ENCODE results near the gene HGS.

Gene HGS

DNA sequence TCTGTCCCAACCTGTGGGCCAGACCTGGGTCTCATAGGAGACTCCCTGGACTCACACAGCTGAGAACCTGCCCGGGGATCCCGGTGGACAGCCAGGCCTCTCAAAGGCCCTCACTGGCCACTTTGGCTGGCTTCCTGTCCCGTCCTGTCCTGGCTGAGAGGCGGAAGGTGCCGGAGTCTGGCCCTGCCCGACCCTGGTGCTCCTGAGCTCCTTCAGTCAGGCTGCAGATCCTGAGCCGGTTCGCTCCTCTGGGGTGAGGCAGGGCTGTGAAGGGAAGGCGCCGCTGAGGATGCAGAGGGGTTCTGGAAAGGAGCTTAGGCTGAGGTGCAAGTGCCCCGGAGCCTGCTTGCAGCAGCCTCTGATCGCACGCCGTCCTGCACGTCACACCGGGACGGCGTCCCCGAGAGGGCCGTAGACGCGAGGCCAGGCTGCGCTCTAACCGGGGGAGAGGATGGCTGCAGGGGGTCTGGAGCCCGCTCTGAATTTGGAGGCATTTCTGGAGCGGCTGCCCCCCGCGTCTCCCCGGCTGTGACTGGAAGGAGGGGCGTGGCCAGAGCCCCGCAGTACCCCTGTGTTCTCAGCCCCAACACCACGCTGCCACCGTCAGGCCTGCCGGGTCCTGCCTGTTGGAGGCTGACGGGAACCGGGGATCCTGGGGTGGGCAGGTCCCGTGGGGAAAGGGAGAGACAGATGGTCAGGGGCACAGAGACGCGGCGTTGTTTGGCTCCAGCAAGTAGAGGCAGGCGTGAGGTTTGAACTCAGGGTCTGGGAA is 4.1 kb downstream of the HGS start:
- DNase-seq = no peak

DNA sequence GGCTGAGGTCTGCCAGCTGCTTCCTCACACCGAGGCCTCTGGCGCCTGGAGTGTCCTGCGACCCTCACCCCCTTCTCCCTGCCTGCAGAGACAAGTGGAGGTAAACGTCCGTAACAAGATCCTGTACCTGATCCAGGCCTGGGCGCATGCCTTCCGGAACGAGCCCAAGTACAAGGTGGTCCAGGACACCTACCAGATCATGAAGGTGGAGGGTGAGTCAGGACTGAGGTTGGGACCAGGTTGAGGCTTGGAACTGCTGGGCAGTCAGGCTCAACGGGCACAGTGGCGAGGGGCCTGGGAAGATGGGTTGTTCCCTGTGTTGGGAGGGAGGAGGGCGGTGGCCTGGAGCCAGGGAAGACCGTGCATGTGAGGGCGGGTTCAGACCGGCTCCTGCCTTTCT is 4.8 kb downstream of the HGS start:
- DNase-seq = no peak

DNA sequence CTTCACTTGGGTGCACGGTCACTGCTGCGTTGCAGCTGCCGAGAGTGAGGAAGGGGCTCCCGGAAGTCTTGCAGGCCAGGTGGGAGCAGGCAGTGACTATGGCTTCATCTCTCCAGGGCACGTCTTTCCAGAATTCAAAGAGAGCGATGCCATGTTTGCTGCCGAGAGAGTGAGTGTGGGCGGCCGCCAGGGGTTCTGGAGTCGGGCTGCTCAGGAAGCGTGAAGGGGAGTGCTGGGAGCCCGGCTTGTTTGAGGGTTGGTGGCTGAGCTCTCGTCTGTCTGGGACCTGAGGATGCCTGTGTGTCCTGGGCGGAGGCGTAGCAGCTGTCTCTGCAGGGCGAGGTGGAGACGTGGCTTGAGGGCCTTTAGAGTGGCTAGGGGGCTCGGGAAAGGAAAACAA is 6.3 kb downstream of the HGS start:
- no peak for DNase-seq

DNA sequence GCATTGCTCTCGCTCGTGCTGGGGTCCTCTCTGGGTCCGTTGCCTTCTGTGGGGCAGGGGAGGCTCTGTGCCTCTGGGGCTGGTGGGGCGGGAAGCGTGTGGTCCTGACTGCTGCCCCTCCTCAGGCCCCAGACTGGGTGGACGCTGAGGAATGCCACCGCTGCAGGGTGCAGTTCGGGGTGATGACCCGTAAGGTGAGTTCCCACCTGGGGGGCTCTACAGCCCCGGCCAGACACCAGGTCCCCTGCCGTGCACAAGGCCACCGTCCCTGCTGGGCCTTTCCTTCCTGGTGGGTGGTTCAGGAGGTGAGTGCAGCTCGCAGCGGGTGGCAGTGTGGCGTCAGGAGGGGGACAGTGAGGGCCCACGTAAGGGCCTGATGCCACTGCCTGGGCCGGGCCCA is 6.7 kb downstream of the HGS start:
- no peak for DNase-seq

DNA sequence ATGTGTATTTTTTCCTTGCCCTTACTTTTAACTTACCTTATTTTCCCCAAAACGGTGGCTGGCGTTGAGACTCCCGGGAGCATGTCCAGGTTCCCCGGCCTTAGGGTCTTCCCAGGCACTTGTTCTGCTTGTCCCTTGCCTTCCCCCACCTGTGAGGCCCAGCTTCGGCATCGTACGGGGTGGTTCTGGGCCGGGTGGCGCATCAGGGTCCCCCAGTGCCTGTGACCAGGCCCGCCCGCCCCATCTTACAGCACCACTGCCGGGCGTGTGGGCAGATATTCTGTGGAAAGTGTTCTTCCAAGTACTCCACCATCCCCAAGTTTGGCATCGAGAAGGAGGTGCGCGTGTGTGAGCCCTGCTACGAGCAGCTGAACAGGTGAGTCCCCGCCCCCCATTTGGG is 7.4 kb downstream of the HGS start:
- no peak for DNase-seq

DNA sequence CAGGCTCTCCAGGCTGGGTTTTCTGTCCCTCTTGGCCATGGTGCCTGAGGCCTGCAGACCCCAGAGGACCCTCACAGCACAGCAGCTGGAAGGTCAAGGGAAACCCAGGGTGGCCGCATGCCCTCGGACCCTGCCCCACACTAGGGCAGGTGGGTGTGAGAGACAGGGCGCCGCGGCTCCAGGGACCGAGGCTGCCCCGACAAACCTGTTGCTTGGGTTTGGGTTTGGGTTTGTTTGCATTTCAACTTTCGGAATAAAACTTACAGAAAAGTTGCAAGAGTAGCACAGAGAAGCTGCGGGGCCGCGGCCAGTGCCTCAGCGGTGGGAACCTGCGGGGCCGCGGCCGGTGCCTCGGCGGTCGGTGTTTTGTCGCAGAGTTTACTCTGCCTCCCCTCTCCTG is 7.8 kb downstream of the HGS start:
- DNase-seq = no peak

DNA sequence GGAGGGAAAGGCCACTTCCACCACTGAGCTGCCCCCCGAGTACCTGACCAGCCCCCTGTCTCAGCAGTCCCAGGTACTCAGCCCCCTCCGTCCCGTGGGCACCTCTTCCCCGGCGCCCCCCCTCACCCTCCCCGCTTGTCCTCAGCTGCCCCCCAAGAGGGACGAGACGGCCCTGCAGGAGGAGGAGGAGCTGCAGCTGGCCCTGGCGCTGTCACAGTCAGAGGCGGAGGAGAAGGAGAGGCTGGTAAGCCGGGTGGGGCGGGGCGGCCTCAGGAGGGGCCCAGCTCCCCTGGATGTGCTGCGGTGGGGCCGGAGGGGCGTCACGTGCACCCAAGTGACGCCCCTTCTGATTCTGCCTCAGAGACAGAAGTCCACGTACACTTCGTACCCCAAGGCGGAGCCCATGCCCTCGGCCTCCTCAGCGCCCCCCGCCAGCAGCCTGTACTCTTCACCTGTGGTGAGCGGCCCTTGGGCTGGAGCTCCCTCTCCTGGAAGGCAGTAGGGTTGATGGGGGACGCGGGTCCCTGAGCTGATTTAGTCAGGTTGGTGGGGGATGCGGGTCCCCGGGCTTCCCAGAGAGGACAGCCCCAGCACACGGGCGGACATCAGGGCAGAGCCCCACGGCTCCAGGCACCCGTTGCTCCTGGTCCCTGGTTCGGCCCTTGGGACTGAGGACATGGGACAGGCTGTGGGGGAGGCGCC is 9.8 kb downstream of the HGS start:
- no peak for DNase-seq

DNA sequence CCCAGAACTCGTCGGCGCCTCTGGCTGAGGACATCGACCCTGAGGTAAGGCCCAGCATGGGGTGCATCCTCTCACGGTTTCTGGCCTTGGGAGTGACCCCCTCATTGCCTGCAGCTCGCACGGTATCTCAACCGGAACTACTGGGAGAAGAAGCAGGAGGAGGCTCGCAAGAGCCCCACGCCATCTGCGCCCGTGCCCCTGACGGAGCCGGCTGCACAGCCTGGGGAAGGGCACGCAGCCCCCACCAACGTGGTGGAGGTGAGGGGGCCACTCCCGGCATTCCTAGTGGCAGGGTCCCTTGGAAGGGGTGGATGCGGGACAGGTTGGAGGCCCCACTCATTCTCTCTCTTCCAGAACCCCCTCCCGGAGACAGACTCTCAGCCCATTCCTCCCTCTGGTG is 11.0 kb downstream of the HGS start:
- no peak for DNase-seq

DNA sequence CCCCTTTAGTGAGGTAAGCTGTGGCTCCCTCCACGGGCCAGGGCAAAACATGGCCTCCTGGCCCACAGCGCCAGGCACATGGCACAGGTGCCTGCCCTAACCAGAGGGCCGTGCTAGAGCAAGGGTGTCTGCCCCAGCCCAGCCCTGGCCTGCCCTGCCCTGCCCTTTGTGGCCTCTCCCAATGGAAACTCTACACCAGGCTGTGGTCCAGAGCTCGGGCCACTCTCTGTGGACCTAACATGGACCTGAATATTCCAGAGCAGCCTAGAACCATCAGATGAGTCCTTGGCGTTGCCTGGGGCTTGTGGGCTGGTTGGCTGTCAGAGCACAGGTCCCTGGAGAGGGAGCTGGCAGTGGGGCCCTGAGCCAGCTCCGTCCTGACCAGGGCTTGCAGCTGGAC is 11.4 kb downstream of the HGS start:
- no peak for DNase-seq

DNA sequence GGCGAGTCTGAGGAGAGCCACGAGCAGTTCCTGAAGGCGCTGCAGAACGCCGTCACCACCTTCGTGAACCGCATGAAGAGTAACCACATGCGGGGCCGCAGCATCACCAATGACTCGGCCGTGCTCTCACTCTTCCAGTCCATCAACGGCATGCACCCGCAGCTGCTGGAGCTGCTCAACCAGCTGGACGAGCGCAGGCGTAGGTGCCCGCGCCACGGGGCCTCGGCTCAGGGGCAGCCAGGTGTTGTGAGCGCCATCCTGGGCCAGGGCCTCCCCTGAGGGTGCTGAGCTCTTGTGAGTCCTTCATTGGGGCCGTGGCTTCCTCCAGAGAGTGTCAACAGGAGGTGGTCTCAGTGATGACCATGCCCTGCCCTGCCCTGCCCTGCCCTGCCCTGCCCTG is 12.0 kb downstream of the HGS start:
- no peak for DNase-seq

DNA sequence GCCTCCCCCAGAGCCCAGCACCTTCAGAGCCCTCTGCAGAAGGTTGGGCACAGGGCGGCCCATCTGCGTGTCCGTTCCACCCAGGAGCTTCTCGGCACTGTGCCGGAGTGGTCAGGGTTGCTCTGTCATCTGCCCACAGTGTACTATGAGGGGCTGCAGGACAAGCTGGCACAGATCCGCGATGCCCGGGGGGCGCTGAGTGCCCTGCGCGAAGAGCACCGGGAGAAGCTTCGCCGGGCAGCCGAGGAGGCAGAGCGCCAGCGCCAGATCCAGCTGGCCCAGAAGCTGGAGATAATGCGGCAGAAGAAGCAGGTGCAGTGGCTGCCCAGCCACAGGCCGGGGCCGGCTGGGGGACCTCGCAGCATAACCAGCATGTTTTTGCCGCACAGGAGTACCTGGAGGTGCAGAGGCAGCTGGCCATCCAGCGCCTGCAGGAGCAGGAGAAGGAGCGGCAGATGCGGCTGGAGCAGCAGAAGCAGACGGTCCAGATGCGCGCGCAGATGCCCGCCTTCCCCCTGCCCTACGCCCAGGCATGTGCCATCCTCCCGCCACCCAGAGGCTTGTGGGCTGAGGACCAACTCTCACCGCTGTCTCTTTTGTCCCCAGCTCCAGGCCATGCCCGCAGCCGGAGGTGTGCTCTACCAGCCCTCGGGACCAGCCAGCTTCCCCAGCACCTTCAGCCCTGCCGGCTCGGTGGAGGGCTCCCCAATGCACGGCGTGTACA is 12.6 kb downstream of the HGS start:
- no peak for DNase-seq

DNA sequence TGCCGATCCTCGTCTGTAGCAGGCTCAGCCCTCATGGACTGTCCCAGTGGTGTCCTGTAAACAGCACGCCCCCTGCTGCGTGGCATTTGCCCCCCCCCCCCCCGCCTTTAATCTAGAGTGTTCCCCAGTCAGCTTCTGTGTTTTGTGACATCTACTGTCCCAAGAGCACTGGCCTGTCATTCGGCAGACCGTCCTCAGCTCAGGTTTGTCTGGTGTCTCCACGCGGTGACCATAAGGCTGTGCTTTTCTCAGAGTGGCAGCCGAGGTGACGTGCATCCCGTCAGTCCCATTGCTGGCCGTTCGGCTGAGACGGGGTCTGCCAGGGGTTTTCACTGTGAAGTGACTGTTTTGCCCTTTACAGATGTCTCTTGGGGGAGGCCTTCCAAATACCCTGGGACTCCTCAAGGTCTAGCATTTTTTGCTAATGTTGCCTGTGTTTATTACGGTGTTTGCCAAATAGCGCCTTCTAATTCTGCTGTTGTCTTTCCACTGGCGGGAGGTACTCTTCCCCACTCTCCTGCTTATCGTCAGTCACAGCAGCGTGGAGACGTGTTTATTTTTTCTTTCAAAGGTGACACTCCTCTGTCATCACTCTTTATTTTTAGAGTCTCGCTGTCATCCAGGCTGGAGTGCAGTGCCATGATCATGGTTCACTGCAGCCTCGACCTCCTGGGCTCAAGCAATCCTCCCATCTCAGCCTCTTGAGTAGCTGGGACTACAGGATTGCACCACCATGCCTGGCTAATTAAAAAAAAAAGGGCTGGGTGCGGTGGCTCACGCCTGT is 13.6 kb downstream of the HGS start:
- DNase-seq = no peak

DNA sequence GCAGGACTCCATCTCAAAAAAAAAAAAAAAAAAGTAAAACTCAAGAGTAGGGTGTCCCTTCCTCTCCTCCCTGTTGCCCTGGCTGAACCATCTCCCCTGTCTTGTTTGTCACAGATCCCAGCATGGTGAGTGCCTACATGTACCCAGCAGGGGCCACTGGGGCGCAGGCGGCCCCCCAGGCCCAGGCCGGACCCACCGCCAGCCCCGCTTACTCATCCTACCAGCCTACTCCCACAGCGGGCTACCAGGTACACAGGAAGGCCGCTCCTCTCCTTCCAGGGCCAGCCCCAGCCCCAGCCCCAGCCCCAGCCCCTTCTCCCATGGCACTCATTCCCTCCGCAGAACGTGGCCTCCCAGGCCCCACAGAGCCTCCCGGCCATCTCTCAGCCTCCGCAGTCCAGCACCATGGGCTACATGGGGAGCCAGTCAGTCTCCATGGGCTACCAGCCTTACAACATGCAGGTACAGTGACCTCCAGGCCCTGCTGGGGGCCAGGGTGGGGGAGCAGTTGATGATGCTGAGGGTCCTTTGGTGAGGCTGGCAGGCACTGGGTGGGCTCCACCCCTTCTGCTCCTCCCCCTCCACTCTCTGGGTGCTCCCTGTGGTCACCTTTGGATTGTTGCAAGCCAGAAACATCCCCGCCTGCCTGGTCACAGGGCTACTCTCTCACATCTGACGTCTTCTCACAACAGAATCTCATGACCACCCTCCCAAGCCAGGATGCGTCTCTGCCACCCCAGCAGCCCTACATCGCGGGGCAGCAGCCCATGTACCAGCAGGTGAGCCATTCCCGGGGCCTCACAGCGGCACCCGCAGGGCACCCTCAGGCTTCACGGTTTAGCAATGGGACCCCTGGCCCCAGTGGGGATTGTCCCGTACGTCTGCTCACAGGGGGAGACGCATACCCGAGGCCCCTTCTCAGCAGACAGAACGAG is 16.8 kb downstream of the HGS start:
- no peak for DNase-seq

DNA sequence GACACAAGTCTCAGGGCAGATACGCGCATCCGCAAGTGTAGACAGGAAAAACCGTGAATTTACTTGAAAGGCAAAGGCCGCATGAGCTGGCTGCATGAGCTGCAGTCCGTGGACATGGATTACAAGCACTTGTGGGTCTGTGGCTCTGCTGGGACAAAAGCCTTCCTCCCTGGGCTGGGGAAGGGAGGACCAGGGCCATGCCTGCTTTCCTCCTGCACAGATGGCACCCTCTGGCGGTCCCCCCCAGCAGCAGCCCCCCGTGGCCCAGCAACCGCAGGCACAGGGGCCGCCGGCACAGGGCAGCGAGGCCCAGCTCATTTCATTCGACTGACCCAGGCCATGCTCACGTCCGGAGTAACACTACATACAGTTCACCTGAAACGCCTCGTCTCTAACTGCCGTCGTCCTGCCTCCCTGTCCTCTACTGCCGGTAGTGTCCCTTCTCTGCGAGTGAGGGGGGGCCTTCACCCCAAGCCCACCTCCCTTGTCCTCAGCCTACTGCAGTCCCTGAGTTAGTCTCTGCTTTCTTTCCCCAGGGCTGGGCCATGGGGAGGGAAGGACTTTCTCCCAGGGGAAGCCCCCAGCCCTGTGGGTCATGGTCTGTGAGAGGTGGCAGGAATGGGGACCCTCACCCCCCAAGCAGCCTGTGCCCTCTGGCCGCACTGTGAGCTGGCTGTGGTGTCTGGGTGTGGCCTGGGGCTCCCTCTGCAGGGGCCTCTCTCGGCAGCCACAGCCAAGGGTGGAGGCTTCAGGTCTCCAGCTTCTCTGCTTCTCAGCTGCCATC is 17.7 kb downstream of the HGS start:
- DNase-seq = no peak

DNA sequence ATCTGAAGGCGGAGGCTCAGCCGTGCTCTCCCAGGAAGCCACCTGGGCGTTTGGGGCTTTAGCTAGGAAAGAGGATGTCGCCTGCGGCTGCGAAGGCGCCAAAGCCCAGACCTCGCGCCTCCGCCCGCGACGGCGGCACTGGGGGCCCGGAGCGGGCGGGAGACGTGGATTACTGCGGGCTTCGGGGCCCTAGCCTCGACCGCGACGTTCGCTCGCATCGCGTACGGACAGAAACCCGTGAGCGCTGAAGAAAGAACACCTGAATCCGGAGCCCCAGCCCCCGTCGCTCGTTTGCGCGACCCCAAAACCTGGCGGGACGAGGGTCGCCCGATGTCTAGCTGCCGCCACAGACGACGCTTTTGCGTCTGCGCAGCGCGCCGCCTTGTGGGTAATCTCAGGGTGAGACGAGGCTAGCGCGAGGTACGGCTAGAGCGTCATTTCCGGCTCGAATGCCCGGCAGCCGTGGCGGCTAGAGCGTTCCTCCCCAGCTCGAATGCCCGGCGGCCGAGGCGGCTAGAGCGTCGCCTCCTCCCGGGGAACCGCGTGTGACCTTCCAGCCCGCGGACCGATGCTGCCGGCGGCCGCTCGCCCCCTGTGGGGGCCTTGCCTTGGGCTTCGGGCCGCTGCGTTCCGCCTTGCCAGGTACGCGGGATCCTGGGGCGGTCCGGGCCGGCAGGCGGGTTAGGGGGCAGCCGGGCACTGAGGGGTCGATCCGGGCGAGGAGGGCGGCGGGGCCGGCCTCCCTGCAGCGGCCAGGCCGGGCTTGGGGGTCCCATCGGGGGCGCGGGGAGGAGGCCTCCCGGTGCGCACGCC is 19.3 kb downstream of the HGS start, which contains the start of gene MRPL12:
Gene MRPL12, plus strand, starts transcription at position 434 of the 813 bp plus-strand sequence. Its CDS starts 135 bp downstream, at position 569.
- peak; percentile 88 for DNase-seq

DNA sequence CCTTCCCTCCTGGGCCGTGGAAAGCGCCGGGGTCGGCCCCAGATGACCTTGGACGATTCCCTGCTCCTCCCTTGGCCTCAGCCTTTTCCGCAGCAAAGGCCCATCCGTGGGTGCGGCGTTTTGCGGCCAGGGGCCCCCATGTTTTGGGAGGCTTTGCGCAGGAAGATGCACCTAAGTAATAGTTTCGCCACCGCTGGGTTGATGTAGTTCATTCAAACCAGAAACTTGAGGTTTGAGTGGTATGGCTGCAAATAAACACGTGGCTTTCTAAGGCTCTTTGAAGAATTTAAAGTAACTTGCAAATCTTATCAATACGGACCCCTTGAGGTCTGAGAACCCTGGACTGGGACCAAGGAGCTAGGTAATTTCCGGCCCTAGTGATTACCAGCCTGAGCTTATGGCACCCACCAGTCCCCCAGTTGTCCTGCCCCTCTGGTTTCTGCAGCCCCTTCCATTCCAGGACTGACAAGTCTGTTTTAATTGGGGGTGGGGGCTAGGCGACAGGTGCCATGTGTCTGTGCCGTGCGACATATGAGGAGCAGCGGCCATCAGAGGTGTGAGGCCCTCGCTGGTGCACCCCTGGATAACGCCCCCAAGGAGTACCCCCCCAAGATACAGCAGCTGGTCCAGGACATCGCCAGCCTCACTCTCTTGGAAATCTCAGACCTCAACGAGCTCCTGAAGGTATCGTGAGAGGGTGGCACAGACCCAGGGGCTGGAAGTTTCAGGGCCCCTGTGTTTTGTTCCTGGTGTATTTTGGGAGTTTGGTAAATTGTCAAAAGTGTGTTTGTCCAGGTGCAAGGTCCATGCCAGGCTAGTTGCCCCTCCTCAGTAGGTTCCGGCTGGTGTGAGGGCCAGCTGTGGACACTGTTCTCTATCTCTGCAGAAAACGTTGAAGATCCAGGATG is 20.2 kb downstream of the HGS start:
- no peak for DNase-seq

DNA sequence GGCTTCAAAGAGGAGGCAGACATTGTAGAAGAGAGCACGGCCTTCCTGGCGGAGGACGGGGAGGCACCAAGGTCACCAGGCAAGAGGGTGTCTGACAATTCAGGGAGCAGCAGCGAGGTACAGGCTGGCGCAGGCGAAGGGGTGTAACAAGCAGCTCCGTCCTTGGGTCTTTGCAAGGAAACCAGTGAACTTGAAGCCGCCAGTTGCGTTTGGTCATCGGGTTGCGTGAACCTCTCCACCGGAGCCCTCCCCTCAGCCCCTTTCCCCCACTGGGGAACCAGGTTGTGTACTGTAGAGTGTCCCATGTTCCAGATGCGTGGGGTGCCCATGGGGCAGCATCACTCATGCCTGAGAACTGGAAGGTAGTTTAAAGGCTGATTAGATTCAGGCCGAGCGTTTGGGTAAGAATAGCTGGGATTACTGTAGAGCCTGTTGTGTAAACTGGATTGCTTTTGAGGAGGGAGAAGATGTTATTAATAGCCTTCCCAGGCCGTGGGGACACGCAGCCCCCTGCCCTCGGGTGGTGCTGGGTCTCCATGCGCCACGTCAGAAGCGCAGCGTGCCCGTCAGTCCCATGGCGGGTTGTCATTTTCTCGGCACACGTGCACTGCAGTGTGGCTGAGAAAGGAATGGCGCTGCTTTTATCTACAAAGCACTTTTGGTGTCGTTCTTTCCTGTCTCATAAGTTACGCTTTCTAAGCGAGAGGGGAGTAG is 21.9 kb downstream of the HGS start:
- DNase-seq = no peak

DNA sequence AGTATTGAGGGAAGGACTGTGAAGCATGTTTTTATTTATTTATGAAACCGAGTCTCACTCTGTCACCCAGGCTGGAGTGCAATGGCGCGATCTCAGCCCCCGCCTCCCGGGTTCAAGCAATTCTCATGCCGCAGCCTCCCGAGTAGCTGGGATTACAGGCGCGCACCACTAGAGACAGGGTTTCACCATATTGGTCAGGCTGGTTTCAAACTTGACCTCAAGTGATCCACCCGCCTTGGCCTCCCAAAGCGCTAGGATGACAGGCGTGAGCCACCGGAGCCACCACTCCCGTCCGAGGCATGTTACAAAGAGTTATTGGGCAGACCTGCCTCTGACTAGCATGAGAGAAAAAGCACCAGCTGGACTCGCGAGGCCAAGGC is 22.4 kb downstream of the HGS start:
- no peak for DNase-seq
